ENCODE measurements around the gene PPA1. TPM values are rescaled to one million over a fixed set of nuclear protein-coding genes. Genes with fewer than 3 reads are reported as not detected.

Gene PPA1
- polyA plus RNA-seq, 1 donor (not counting 4 experiments of a cell fraction or from before 2014, with no cell fraction given) = 324 TPM

GRCh38 chr10:70274643-70275042, 41.4 kb upstream of the PPA1 start:
- H3K9ac ChIP-seq (ENCODE audit: control insufficient read depth, extremely low read depth, insufficient read depth, low read length) = no peak overlapping the region

GRCh38 chr10:70272925-70273316, 39.7 kb upstream of the PPA1 start:
- Histone ChIP-seq H3K4me1 (ENCODE audit: control insufficient read depth, extremely low read depth, insufficient read depth, low read length) (peaks cover 7% of the 10 kb centered on the region), H3K4me3 (ENCODE audit: control insufficient read depth in 2 of 3, extremely low read depth in 1 of 3, insufficient read depth in 2 of 3, low read depth in 1 of 3, low read length in 3 of 3) (no peak overlapping the region), H3K27me3 (ENCODE audit: control insufficient read depth, extremely low read depth, insufficient read depth, low read length) (no peaks in the 10 kb centered on the region), H3K9ac (ENCODE audit: control insufficient read depth, extremely low read depth, insufficient read depth, low read length) (no peak overlapping the region), H3K27ac (ENCODE audit: control insufficient read depth, insufficient read depth, low read length) (no peak overlapping the region), H3K36me3 (ENCODE audit: control insufficient read depth in 2 of 2, extremely low read depth in 1 of 2, insufficient read depth in 2 of 2, low read length in 2 of 2) (no peaks in the 10 kb centered on the region), H3K4me2 (ENCODE audit: control insufficient read depth, extremely low read depth, insufficient read depth, low read depth, low read length) (peak overlapping the region; percentile 9), H3K9me3 (ENCODE audit: control insufficient read depth, low read depth, low read length) (no peaks in the 10 kb centered on the region), H2AFZ (ENCODE audit: control insufficient read depth, low read length) (no peak overlapping the region), H4K20me1 (ENCODE audit: control insufficient read depth, extremely low read depth, insufficient read depth, low read length) (no peaks in the 10 kb centered on the region), H3K9me1 (ENCODE audit: control insufficient read depth, extremely low read depth, insufficient read depth, low read length) (no peaks in the 10 kb centered on the region), H3K79me2 (ENCODE audit: control insufficient read depth, insufficient read depth, low read length) (no peaks in the 10 kb centered on the region)
- DNase-seq (ENCODE audit: low read depth, low spot score) (no peak), FAIRE-seq (no peak)
- TF ChIP-seq EZH2 (IDR thresholded peaks at IDR 0.05; ENCODE audit: low read length) (no peak), CTCF (optimal IDR thresholded peaks at IDR 0.05 in 1 of 3, IDR thresholded peaks at IDR 0.05 in 1 of 3, conservative IDR thresholded peaks at IDR 0.05 in 1 of 3; ENCODE audit: extremely low read depth in 1 of 3, insufficient read depth in 2 of 3, low read length in 3 of 3) (peak in 2 of 3 experiments; percentile 23 to 65)
- dilution Hi-C loops (cut with MboI; ENCODE audit: extremely low pct_ligation_motif_present, low sequenced_read_pairs) = no loop called here

More at GRCh38 chr10:70274643-70275042, 41.4 kb upstream of the PPA1 start:
- TF ChIP-seq CTCF (optimal IDR thresholded peaks at IDR 0.05 in 1 of 3, IDR thresholded peaks at IDR 0.05 in 1 of 3, conservative IDR thresholded peaks at IDR 0.05 in 1 of 3; ENCODE audit: extremely low read depth in 1 of 3, insufficient read depth in 2 of 3, low read length in 3 of 3) (peak in 1 of 3 experiments; percentile 20), EZH2 (IDR thresholded peaks at IDR 0.05; ENCODE audit: low read length) (no peak)
- no peak for FAIRE-seq
- Histone ChIP-seq H3K36me3 (ENCODE audit: control insufficient read depth in 2 of 2, extremely low read depth in 1 of 2, insufficient read depth in 2 of 2, low read length in 2 of 2) (no peaks in the 10 kb centered on the region), H3K9me1 (ENCODE audit: control insufficient read depth, extremely low read depth, insufficient read depth, low read length) (no peaks in the 10 kb centered on the region), H3K9me3 (ENCODE audit: control insufficient read depth, low read depth, low read length) (no peaks in the 10 kb centered on the region), H3K79me2 (ENCODE audit: control insufficient read depth, insufficient read depth, low read length) (no peaks in the 10 kb centered on the region), H3K4me3 (ENCODE audit: control insufficient read depth in 2 of 3, extremely low read depth in 1 of 3, insufficient read depth in 2 of 3, low read depth in 1 of 3, low read length in 3 of 3) (no peak overlapping the region), H3K4me1 (ENCODE audit: control insufficient read depth, extremely low read depth, insufficient read depth, low read length) (peaks cover 5% of the 10 kb centered on the region), H4K20me1 (ENCODE audit: control insufficient read depth, extremely low read depth, insufficient read depth, low read length) (no peaks in the 10 kb centered on the region), H3K4me2 (ENCODE audit: control insufficient read depth, extremely low read depth, insufficient read depth, low read depth, low read length) (no peak overlapping the region), H3K27ac (ENCODE audit: control insufficient read depth, insufficient read depth, low read length) (no peak overlapping the region), H3K27me3 (ENCODE audit: control insufficient read depth, extremely low read depth, insufficient read depth, low read length) (no peaks in the 10 kb centered on the region), H2AFZ (ENCODE audit: control insufficient read depth, low read length) (no peak overlapping the region)
- DNase-seq (ENCODE audit: low read depth, low spot score) = no peak
- dilution Hi-C loops (cut with MboI; ENCODE audit: extremely low pct_ligation_motif_present, low sequenced_read_pairs) = no loop called here

Measured in keratinocyte (primary cell).